GM21526 (cell line): Measurements from ENCODE around the gene RASL10B.

ENCODE experiments used
- ATAC-seq: cut with Tn5 transposase; IDR thresholded peaks from one replicate; pipeline ENCODE4 v1.9.1; 2021; ENCODE audit warnings: moderate library complexity; ENCODE audit not compliant: unreplicated experiment, low FRiP score

The RASL10B gene

GRCh38 chr17:35716897-35717465 is 14.5 kb upstream of the RASL10B start:
- no peak for ATAC-seq

- ATAC-seq = no peak
Observed at GRCh38 chr17:35717475-35717874, 14.0 kb upstream of the RASL10B start.

GRCh38 chr17:35723735-35724134 is 7.7 kb upstream of the RASL10B start:
- ATAC-seq = no peak

- ATAC-seq = no peak
Observed at GRCh38 chr17:35725058-35725457, 6.4 kb upstream of the RASL10B start.

- ATAC-seq = no peak
Observed at GRCh38 chr17:35725802-35726126, 5.7 kb upstream of the RASL10B start.

GRCh38 chr17:35726127-35726952 is 5.1 kb upstream of the RASL10B start:
- ATAC-seq = no peak

GRCh38 chr17:35726953-35727460 is 4.4 kb upstream of the RASL10B start:
- no peak for ATAC-seq

GRCh38 chr17:35727635-35728034 is 3.8 kb upstream of the RASL10B start:
- ATAC-seq = no peak

- no peak for ATAC-seq
Observed at GRCh38 chr17:35728551-35728950, 2.9 kb upstream of the RASL10B start.

- ATAC-seq = no peak
Observed at GRCh38 chr17:35729405-35729833, 2.0 kb upstream of the RASL10B start.

- ATAC-seq = no peak
Observed at GRCh38 chr17:35730400-35731005, 936 bp upstream of the RASL10B start.

GRCh38 chr17:35731917-35732805 is 722 bp downstream of the RASL10B start:
- ATAC-seq = no peak

GRCh38 chr17:35732806-35733136 is 1.3 kb downstream of the RASL10B start:
- ATAC-seq = no peak

- ATAC-seq = no peak
Observed at GRCh38 chr17:35733366-35733765, 1.9 kb downstream of the RASL10B start.

- ATAC-seq = no peak
Observed at GRCh38 chr17:35734396-35734795, 3.0 kb downstream of the RASL10B start.

- no peak for ATAC-seq
Observed at GRCh38 chr17:35735036-35735805, 3.8 kb downstream of the RASL10B start.

GRCh38 chr17:35736236-35736635 is 4.8 kb downstream of the RASL10B start:
- no peak for ATAC-seq

GRCh38 chr17:35738519-35739133 is 7.2 kb downstream of the RASL10B start:
- ATAC-seq = no peak

GRCh38 chr17:35740216-35740615 is 8.8 kb downstream of the RASL10B start:
- ATAC-seq = no peak
